22Rv1 (cell line): ENCODE measurements around the gene DTNBP1.

Source experiments
- ZFX ChIP-seq: fragments of 450-650 bp; IDR thresholded peaks from 2 replicates; pipeline ENCODE4 v1.6.1; 2017; ENCODE audit warnings: antibody characterized with exemption, borderline replicate concordance
- TF ChIP-seq, protein P1 (sequence below): fragments of 450-650 bp; IDR thresholded peaks from 2 replicates; pipeline ENCODE4 v1.5.1; 2017; ENCODE audit warnings: mild to moderate bottlenecking

- TF ChIP-seq, protein P1, sequence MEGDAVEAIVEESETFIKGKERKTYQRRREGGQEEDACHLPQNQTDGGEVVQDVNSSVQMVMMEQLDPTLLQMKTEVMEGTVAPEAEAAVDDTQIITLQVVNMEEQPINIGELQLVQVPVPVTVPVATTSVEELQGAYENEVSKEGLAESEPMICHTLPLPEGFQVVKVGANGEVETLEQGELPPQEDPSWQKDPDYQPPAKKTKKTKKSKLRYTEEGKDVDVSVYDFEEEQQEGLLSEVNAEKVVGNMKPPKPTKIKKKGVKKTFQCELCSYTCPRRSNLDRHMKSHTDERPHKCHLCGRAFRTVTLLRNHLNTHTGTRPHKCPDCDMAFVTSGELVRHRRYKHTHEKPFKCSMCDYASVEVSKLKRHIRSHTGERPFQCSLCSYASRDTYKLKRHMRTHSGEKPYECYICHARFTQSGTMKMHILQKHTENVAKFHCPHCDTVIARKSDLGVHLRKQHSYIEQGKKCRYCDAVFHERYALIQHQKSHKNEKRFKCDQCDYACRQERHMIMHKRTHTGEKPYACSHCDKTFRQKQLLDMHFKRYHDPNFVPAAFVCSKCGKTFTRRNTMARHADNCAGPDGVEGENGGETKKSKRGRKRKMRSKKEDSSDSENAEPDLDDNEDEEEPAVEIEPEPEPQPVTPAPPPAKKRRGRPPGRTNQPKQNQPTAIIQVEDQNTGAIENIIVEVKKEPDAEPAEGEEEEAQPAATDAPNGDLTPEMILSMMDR, result no peak
- TF ChIP-seq ZFX, result no peak
These were observed 81.1 kb downstream of the DTNBP1 start for GRCh38 chr6:15581751-15582150.
